SHP77 (cell line): ENCODE measurements around the gene KCNK4.

Experiments used
- DNase-seq, 2 experiments: peaks; one replicate each; lab custom pipeline; 2025; lab: John Stamatoyannopoulos, UW

Gene KCNK4

DNA sequence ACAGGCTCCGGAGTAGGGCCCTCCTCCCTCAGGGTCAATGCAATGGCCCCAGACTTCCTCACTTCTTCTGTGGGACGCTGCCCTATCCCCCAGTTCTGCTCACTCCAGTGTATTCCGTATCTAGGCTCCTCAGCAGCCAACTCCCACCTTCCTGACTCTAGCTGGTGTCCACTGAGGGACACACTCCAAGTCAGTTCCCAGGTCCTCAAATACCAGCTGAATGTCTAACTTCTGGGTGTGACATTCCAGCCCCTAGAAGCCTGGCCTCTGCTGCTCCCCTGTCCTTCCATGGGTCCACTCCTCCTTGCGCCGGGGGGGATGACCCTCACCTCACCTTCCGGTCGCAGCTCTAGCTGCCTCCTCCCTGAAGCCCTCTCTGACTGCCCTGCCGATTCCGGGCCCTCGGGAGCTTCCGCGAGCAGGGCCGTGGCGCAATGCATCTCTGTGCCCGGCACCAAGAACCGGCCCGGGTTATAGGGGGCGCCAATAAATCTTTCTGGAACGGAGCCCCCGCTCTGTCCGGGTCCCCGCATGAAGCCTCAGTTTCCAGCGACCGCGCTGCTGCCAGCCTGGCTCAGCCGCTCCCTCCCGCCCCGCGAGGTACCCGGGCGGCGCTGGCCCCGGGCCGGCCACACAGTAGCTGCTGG is 22.1 kb upstream of the KCNK4 start:
- peak; percentile 40 to 62 for DNase-seq

DNA sequence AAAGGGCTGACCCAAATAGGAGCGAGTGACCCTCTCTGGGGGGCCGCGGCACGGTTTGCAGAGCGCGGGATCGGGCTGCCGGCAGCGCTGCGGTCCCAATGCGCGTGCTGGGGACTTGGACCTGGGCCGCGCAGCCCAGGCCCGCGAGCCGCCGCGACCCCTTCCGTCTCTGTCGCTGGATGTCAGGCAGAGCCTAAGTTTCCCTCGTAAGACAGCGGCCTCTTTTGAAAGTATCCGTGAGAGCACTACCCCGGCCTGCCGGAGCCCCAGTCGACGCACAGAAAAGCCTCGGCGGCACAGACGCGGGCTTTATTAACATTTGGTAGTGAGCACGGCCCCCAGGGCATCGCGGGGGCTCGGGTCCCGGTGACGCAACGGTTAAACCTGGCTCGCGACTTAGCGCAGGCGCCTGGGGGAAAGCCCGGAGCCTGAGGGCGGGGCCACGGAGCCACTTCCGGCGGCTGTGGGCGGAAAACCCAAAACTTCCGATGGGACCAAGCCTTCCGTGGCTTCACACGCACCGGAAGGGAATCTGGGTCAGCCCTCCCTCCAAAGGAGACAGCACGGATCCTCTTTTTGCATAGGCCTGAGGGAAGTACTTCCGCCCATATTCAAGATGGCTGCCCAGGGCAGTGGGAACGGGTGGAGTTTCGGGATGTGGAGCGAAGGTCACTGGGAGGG is 21.4 kb upstream of the KCNK4 start:
- peak; percentile 99 for DNase-seq

DNA sequence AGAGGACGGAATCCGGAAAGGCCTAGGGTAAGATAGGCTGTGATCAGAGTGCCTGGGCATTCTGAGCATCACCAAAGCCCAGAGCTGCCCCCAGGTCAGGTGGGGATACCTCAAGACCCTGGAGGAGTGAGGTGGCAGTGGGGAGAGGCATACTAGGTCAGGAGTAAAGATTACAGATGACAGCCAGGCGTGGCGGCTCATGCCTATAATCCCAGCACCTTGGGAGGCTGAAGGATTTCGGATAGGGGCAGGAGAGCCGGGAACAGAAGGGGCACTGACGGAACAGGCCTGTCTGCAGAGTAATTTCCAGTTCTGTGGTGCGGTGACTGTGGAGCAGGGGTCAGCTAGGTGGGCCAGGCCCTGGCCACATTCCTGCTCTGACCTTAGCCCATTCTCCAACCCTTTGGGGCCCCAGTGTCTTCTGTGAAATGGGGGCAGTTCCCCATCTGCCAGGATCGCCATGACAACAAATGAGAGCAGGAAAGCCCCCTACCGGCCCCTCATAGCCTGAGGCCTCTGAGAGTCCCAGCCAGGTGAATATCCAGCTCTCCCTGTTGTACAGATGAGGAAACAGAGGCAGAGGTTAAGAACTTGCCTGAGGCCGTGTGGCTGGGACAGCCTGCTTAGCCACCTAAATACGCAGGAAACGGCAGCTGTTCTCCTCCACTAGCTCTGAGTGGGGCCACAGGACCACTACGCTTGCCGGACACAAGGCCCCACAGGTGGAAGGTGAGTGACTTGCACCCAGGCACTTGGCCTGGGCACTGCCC is 15.9 kb upstream of the KCNK4 start:
- no peak for DNase-seq

DNA sequence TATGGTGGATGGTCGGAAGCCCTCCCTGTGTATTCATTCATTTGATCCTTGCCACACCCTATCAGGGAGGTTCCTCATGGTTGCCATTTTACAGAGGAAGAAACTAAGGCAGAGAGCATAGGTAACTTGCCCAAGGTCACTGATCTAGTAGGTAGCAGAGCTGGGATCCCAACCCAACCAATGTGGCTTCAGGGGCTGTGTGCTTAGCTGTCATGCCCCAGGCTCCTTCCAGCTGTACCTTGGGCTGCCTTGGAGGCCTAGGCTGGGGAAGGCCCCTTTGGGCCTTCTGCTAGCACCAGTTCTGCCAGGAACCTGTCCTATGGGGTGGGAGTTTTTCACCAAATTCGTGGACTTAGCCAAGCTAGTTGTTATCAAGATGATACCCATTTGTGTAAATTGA is 15.3 kb upstream of the KCNK4 start:
- DNase-seq: no peak

DNA sequence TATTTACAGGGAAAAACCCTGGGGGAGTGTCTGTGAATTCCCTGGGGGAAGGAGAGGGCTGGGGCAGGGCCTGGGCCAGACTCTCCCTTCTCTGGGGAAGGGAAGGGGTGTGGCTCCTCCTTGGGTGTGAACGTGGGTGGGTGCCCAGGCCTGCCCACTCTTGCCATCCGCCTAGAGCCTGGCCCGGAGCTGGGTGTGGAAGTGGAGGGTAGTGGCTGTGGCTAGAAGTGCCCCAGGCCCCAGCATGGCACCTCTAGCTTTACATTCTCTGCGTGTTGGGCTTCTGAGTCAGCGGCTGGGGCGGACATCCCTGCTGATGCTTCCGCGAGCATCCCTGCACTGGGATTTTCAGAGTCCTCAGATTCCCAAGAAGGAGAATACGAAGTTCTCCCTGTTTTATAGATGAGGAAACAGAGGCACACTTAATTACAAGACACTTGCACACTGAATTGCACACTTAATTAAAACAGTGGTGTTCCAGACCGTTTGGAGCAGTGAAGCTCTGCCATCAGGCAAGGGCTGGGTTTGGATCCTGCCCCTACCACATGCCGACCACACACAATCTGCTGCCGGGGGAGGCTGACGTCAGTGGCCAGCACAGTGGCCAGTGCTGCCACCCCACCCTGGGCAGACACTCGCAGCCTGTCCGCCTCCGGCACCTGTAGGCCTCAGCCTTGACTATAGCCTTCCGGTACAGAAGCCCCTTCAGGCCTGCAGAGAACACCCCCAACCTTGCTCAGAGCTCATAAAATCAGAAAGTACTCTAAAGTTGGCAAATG is 14.3 kb upstream of the KCNK4 start:
- no peak for DNase-seq

DNA sequence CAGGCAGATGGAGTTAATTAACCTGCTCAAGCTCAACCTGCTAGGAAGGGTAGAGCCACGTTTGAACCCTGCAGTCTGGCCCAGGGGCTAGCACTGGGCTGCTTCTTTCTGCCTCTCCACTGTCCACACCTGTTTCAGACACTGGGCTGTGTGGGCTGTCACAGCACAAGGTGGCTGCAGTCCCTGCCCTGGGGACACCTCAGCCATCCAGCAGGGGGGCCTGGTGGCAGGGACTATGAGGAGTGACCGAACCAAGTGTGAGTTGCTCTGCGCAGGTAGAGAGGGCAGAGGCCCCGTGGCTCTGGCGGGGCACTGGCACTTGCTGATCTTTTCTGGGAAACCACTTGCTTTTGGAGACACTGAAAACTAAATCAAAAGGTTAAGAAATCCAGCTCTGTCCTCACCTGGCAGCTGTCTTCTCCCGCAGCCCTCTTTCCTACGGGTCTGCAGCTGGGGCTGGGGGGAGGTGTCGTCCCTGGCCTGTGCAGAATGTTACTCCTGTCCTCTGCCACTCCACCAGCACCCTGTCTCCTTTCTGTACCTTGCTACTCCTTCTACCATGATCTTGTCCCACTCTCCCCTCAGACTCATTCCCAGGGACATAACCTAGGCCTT is 12.4 kb upstream of the KCNK4 start:
- DNase-seq: no peak

DNA sequence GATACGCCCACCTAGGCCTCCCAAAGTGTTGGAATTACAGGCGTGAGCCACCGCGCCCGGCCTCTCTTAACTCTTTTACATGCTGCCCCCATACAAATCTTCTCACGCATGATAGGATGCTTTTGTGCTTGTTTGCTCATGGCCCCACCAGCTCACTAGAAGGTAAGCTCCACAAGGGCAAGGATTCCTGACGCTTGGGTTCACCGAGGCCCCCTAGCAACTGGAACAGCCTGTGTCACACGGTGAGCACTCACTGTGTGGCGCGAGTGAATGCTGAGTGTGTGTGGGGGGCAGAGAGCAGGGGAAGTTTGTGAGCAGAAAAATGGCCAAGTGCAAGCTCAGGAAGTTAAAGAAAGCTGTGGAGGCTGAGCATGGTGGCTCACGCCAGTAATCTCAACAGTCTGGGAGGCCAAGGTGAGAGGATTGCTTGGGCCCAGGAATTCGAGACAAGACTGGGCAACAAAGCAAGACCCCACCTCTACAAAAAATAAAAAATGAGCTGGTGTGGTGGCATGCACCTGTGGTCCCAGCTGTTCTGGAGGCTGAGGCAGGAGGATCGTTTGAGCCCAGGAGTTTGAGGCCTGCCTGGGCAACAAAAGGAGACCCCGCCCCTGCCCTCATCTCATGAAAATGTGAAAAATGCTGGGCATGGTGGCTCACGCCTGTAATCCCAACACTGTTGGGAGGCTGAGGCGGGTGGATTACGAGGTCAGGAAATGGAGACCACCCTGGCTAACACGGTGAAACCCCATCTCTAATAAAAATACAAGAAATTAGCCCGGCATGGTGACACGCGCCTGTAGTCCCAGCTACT is 8.9 kb upstream of the KCNK4 start:
- no peak for DNase-seq

DNA sequence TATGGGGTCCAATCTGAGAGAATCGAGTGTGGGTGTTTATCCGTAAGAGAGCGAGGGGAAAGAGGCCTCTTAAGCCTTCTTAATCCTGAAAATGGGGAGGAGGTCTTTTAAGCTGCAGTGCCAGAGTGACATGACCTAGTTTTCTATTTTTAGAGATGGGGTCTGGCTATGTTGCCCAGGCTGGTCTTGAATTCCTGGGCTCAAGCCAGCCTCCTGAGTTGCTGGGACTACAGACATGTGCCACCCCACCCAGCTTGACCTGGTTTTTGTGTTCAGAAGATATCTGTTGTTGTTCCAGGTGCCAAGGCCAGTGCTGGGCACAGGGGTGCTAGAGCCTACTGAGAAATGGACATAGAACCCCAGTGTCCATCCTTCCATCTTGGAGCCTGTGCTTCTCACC is 8.0 kb upstream of the KCNK4 start:
- no peak for DNase-seq

DNA sequence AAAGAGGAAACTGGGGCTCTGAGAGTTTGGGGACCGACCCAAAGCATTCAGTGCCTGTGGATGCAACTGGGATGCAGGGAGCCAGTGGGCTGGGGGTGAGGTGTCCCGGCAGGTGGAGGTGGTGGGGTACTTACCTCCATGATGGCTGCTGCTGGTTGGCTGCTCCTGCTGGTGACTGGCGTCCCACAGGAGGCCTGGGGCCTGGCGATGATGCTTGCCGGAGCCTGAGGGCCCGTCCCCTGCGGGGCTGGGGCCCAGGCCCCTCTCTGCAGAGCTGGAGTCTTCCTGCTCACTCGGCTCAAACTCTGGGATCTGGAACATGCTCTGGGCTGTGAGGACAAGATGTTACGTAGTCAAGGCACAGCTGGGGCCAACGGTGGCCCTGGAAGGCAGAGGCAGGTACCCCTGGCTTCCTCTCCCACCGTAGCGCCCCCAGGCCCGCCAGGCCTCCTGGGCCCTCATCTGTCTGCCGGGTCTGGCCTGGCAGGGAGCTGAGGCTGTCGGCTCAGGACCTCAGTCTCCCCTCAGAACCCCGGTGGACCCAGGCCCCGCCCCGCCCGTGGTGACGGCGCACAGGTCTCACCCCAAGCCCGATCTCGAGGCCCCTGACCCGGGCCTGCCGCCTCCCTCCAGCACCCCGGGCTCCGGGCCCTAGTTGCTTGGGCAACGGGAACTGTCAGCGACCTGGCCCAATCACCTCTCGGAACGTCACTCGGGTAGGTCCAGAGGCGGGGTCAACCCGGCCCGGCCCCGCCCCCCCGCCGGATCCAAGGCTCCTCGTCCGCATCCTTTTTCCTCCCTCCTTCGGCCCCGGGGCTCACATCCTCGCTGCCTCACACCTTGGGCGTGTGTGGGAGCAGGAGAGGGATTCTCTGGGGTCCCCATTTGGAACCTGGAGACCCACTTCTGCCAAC is 6.8 kb upstream of the KCNK4 start, which contains the start of gene BAD:
Gene BAD, minus strand, starts transcription at position 618 of the 914 bp plus-strand sequence. Its CDS starts 297 bp downstream, at position 321.
- DNase-seq: peak; percentile 84 to 90

DNA sequence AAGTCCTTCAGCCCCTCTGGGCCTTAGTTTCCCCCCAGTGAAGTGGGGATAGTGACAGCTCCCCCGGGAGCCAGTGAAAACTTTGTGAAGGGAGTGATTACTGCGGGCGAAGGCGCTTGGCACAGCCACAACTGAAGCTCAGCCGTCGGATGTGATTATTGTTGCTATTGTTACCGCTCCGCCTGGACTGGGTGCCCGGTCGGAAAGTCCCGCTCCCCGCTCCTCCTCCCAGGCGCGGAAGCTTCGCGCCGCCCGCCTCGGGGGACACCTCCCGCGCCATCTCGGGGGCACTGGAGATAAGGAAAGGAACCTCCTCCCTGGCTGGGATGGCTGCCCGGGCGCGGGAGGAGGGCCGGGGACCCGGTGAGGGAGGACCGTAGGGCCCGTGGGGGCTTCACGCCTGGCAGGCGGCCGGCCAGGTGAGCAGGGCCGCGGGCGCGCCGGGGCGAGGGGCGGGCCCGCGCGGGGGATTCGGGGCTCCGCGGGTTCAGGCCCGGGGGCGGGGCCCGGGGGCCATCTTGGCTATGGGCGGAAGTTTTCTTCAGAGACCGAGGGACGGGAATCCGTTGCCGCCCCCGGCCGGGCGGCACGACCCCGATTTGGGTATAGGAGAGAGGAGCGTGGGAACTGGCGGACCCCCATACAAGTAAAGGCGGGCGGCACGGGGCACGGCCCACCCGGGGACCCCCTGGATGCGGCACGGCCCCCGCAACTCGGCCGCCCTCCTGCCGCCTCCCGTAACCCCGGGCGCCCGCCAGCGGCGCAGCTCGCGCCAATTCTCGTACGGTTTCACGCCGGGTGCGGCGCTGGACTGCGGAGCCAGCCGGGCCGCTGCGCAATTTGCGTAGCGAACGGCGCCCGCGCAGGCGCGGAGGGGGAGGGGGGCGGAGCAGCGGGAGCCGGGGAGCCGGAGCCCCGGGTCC is 5.9 kb upstream of the KCNK4 start, which contains the start of gene GPR137:
Gene GPR137, plus strand, starts transcription at position 887 of the 923 bp plus-strand sequence. CDS start 677 bp downstream, outside the sequence.
- peak; percentile 53 to 71 for DNase-seq

DNA sequence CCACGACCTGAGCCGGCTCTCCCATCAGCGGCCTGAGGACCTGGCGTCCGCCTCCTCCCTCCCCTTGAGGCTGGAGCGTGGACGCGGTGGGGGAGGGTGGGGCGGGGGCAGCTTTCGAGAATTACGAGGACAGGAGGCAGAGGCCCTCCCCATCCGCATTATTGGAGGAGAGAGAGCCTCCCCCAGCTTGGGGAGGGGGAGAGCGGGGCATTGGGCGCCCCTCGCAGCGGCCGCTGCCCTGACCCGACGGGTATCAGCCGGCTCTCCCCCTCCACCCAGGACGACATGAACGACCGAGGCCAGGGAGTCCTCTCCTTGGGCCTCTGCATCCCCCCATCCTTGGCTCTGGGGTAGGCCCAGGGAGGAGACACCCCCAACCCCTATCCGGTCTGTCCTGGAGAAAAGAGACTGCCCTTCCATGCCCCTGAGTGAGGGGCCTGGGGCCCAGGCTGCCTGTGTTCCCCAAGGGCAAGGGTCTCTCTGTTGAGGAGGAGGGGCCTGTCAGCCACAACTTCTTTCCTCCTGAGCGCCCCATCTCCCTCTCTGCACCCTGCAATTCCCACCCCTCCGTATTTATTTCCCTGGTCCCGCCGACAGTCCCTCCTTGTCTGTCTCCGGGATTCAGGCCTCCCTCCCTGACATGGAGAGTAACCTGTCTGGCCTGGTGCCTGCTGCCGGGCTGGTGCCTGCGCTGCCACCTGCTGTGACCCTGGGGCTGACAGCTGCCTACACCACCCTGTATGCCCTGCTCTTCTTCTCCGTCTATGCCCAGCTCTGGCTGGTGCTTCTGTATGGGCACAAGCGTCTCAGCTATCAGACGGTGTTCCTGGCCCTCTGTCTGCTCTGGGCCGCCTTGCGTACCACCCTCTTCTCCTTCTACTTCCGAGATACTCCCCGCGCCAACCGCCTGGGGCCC is 5.0 kb upstream of the KCNK4 start:
- peak; percentile 20 to 63 for DNase-seq

DNA sequence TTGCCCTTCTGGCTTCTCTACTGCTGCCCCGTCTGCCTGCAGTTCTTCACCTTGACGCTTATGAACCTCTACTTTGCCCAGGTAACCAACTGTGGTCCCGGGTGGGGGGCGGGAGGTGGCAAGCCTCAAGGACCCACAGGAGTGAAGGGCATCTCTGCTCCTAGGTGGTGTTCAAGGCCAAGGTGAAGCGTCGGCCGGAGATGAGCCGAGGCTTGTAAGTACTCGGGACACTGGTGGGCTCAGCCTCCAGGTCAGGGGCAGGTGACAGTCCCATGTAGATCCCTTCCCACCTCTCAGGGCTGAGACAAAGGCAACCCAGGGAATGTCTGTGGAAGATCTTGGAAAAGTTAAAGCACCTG is 4.3 kb upstream of the KCNK4 start:
- DNase-seq: no peak

DNA sequence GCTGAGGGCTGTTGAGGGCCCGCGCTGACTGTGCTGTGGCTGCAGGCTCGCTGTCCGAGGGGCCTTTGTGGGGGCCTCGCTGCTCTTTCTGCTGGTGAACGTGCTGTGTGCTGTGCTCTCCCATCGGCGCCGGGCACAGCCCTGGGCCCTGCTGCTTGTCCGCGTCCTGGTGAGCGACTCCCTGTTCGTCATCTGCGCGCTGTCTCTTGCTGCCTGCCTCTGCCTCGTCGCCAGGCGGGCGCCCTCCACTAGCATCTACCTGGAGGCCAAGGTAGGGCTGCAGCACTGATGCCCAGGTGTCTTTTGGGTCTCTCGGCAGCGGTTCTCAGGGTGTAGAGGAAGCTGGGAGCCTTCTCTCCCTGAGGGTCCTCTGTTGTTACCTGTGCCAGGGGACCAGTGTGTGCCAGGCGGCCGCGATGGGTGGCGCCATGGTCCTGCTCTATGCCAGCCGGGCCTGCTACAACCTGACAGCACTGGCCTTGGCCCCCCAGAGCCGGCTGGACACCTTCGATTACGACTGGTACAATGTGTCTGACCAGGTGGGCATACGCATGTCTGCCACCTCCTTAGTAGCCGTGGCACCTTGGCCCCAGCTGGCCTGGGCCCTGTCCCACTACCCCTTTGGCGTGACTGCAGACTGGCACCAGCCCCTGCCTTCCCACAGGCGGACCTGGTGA is 3.3 kb upstream of the KCNK4 start:
- no peak for DNase-seq

DNA sequence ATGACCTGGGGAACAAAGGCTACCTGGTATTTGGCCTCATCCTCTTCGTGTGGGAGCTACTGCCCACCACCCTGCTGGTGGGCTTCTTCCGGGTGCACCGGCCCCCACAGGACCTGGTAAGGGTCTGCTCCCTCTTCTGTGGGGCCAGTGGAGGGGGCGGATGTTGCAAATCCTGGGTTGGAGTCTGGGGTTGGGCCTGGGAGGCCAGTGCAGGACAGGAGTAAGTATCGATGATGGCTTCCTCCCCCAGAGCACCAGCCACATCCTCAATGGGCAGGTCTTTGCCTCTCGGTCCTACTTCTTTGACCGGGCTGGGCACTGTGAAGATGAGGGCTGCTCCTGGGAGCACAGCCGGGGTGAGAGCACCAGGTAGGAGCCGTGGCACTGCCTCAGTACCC is 2.8 kb upstream of the KCNK4 start:
- DNase-seq: no peak

DNA sequence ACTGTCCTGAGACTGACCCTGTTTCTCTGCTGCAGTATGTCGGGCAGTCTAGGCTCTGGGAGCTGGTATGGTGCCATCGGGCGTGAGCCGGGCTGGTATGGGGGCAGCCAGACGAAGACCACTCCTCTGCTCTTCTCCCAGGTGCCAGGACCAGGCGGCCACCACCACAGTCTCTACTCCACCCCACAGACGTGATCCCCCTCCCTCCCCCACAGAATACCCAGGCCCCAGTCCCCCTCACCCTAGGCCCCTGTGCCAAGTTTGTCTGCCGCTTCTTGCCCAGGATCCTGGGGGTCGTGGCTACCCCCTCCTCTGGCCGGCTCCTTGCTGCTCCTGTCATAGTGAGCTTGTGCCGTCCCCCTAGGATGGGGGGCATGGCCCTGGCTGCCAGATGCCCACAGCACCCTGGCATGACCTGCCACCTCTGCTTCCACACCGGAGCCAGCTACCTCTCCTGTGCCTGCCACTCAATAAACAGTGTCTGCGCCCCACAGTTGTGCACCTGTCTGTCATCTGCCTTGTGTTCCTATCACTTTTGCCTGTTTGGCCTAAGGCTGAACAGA is 2.0 kb upstream of the KCNK4 start:
- DNase-seq: no peak
